Effector CD4-positive, alpha-beta T cell (primary cell): Measurements from ENCODE around the gene NACC2.

Experiments
- DNase-seq: peaks from one replicate; pipeline ENCODE4 v3.0.0-alpha.2; 2020
- total RNA-seq: gene quantifications from one replicate; lab custom pipeline; 2026; lab: John Stamatoyannopoulos, UW

NACC2 gene, protein sequence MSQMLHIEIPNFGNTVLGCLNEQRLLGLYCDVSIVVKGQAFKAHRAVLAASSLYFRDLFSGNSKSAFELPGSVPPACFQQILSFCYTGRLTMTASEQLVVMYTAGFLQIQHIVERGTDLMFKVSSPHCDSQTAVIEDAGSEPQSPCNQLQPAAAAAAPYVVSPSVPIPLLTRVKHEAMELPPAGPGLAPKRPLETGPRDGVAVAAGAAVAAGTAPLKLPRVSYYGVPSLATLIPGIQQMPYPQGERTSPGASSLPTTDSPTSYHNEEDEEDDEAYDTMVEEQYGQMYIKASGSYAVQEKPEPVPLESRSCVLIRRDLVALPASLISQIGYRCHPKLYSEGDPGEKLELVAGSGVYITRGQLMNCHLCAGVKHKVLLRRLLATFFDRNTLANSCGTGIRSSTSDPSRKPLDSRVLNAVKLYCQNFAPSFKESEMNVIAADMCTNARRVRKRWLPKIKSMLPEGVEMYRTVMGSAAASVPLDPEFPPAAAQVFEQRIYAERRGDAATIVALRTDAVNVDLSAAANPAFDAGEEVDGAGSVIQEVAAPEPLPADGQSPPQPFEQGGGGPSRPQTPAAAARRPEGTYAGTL
- 16.3 reads per million, percentile 42 among the genes with 10 or more reads in this experiment for total RNA-seq

DNA sequence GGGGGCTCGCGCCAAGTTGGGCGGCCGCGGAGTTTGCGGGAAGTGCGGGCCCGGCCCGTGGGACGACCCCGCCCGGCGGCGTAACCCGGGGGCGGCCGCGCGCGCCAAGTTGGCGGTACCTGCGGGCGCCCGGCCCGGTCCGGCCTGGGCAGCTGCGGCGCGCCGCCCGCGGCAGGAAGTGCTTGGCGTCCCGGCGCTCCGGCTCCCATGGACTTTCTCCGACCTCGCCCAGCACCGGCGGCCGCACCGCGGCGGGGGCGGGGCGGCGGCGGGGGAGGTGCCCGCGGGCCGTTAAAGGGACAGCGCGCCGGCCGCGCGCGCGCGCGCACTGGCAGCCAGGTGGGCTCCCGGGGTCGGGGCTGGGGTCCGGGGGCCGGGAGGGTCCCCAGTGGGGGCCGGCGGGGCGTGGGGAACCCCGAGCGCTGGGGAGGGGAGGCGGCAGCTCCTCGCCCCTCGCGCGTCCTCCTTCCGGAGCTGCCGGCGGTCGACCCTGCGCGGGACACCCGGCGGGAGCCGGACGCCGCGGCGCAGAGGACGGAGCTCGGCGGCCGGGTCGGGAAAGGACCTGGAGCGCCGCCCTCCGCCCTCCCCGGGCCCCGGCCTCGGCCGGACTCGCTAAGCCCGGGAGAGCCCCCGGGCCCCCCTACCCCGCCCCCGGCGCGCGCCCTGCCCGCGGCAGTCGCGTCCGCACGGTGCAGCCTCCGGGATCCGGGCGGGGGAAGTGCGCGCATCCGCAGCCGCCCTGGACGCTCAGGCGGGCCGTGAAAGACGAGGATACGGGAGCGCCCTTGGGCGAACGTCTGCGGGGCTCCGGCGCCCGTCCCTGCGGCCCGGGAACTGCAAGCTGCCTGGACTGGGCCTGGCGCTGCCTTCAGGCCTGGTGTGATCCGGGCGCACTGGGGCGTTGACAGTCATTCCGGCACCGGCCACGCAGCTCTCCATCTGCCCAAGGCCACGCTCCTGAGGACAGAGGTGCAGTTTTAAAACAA lies at the start of gene NACC2:
NACC2 (minus strand) TSS at position 220 of the 989 bp plus-strand sequence. CDS start 44,768 bp downstream, outside the sequence.
- no peak for DNase-seq

DNA sequence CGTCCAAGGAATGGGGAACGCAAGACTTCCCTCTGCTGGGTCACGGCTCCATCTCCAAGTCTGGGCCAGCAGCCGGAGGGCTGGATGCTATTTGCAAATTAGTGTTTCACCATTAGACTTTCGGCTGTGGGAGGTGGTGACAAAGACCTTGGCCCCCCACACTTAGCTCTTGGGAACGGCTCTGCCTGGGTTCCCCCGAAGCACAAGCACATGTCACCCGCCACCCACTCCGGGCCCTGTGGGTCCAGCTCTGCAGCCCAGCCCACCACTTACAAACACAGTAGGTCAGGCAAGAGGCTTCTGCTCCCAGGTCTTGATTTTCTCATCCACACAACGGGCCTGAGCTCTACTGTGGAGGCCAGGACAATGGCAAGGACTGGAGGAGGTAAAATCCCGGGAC lies 49.4 kb upstream of the NACC2 start:
- no peak for DNase-seq

DNA sequence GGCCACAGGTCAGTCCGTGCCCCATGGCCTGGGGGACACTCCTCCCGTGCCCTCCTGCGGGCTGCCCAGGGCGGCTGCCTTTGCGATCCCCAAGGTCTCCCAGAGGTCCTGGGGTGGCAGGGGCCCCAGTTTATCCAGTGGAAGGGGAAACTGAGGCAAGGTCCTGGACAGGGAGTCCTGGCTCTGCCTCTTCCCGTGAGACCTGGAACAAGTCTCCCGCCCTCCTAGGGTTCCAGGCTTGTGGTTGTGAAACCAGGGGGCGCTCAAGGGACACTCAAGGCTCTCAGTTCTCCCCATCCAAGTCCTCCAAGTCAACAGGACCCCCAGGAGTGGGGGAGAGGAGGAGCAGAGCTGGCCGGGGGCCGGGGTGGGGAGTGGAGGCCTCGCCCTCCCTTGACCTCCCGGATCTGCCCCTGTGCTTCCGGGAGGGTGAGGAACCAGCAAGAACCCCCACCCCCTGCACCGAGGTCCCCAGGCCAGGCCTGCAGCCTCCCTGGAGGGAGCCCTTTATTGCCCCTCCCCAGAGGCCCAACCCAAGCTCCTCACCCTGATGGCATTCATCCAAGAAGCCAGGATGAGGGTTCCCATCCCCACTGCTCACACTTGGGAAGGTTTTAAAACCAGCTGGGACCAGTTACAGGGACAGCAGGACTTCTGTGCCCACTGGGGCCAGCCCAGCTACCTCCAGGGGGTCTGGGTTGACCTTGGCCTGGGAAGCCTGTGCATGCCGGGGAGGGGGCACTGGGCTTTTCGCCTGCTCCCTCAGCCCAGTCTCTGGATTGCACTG lies 48.3 kb upstream of the NACC2 start:
- DNase-seq: no peak

DNA sequence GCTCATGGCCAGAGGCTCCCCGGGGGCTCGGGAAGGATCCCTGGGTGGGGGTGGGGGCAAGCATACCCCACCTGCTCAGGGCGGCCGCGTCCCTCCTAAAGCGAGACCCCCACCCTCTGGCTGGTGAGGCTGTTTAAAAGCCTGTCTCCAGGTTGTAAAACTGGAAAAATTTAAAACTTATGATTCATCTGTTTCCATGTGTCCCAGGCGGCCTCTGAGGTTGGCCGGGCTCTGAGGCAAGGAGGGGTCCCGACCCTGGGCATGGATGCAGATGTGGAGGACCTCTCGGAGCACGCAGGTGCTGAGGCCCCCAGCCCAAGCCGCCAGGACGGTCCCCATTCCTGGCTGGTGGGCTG lies 47.7 kb upstream of the NACC2 start:
- DNase-seq: no peak

DNA sequence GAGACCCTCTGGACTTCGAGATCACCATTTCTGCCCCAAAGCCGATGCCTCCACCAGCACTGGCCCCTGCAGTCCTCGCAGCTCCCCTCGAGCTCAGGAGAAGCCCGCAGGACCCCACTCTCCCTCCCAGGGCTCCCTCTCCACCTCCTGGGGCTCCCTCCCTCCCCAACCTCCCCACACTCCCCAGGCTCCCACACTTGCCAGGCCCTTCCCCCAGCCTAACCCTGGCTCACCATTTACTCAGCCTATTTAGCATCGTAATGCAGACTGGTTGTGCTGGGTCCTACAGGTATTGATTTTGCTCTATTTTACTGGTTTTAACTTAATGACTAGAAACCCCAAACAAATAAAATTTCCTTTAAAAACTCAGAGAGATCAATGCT lies 47.3 kb upstream of the NACC2 start:
- DNase-seq: no peak

DNA sequence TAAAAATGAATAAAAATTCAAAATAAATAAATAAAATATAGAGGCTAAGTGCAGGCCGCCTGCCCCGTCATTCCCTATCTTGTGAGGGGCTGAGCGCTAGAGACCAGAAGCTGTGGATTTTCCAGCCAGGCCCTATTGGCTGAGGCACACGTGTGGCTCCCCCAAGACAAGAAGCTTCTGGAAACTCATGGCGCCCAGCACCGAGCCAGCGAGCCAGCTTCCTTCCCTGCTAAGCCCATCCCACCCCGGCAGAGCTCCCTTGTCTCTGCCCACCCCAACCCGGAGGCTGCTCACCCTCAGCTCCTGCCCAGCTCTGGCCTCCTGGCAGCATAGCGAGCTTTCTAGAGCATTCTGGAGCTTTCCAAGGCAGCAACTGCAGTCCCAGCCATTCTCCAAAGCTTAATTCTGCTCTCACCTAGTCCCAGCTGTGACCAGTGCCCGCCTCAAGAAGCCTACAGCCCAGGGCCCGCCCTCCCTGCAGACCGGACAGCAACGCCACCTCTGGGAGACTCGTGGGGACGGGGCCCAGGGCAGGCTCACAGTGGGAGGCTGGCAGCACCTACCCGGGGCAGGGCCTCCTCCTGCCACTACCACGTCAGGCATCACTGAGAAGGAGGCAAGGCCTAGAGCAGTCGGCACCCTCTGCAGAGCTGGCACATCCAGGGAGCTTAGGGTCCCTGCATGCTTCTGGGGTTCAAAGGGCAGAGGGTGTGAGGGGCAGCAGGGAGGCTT lies 46.8 kb upstream of the NACC2 start:
- no peak for DNase-seq

DNA sequence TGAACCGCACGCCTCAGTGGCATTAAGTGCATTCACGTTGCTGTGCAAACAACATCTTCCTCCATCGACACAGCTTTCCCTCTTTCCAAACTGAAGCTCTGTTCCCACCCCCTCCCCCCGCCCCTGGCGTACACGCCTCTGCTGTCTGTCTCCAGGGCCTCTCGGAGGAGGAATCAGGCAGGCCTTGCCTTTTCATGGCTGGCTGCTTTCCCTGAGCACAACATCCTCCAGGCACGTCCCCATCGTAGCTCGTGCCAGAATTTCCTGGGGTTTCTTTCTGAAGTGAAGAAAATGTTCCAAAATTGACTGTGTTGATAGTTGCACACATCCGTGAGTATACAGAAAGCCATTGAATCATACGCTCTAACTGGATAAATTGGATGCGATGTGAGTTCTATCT lies 45.9 kb upstream of the NACC2 start:
- DNase-seq: no peak

DNA sequence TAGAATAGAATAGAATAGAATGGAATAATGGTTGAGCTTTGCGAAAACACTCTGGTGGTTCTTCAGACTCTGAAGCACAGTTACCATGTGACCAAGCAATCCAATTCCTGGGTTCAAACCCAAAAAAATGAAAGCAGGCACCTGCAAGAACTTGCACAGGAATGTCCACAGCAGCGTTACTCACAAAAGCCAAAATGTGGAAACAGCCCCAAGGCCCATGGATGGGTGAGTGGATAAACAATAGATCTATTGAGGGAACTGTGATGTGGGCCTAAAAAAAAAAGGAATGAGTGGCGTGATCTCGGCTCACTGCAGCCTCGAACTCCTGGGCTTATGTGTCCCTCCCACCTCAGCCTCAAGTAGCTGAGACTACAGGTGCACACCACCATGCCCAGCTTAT lies 45.0 kb upstream of the NACC2 start:
- DNase-seq: no peak

DNA sequence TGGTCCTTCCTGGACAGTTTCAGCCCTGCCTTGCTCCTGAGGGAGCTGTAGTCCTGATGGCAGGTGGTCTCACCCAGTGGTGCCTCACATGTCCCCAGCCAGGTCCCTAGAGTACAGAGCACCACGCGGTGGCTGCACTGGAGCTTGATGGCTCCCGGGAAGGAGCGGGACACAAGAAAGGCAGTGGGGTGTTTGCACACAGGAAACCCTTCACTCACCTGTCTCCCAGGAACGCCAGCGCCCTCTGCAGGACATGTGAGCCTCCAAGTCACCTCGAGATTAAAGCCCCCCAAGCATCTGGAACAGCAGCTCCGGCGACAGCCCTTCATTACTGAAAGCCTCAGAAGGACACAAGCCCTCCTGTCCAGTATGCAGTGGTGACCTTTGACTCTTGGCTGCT lies 43.5 kb upstream of the NACC2 start:
- DNase-seq: no peak

DNA sequence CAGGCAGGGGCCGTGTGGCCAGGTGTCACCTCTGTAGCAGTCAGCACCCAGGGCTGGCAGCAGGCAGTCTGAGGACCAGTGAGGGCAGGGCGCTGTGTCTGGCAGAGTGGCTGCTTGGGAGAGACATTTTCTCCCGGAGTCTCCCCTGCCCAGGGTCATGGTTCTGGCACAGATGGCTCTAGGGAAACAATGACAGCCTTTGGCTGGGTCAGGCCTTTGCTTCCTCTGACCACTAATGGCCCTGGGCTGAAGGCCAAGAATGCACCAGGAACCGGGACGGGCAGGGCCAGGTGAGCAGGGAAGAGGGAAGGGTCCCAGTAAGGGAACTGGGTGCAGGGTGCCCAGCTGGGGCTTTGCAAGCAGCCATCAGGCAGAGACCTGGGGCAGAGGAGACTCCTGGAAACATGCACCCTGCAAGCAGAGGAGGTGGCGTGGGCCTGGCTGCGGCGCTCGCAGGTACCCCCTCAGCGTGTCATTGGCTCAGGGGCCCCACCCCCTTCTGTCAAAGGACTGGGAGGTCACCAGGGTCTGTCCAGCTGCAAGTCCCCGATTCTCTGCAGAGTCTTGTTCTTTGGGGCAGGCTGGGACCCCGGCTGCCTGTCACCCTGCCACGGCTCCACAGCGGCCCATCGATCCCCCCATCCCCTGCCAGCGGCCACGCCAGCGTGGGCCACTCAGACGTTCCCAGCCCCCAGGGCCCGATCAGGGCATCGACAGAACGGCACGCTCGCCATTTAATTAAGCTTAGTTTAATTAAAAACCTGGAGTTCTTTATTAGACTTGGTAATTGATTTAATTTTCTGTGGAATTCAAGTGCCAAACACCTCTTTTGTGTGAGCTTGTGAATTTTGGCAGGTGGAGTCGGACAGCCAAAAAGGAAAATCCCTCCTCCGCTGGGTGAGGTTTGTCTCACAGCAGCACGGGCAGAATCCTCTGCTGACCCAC lies 42.5 kb upstream of the NACC2 start:
- DNase-seq: no peak

DNA sequence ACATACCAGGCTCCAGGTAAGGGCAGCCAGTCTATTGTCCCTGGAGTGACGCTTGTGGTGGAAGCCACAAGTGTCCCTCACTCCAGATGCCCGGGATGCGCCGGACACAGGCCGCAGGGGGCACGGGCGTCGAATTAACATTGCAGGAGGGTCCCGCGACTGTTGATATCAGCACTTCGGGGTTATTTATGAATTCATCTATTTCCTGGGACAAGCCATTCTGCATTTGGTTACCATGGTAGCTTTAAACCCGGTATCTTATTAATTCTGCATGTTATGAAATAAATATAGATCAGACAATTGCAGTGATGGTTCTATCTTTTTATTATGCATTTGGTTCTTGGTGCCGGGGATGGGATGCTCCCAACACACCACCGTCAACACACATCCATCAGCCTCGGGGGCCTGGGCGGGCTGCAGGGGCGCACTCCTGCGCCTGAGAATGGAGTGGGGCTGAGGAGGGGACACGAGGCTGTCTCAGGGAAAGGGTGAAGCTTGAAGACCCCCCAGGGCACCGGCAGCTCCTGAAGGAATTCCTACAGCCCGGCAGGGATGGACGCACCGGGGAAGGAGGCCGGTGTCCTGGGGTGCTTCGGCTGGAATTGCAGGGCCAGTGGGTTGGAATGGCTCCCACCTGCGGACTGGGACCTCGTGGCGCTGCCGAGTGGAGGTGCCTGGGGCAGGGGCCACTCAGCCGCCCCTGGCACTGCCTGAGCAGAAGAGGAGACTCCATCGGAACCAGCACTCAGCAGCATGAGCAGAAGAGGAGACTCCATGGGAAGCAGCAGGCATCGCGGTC lies 41.2 kb upstream of the NACC2 start:
- no peak for DNase-seq

DNA sequence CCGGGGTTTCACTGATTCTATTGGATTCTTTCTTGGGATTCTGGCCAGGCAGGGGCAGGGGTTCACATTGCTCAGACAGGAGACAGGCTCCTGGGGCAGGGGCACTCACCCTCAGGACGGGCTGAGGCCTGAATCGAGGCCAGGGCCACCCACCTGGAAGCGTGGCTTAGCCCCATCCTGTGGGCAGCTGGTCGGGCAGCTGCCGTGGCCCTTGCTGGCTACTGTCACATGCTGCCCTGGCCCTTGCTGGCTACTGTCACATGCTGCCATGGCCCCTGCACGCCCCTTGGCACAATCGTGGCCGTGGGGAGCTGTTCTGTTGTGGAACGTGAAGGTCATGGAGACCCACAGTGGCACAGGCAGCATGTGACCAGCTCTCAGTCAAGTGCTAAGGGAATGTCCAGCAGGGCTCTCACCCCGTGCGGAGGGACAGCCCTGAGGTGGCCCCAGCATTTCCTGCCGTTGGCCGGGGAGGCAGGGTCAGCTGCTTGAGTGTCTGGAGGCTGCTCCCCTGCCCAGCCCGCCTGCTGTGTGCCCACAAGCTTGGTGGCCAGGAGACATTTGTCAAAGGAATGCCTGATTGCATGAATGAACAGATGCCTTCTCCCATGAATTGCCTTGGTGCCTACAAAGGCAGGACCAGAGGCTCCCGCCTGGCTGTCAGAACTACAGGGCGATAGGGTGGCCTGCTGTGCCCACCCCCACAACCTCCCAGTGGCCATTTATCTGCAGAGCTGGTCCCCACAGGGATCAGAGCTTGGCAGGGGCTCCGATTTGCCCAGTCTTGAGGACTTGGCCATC lies 40.4 kb upstream of the NACC2 start:
- DNase-seq: no peak

DNA sequence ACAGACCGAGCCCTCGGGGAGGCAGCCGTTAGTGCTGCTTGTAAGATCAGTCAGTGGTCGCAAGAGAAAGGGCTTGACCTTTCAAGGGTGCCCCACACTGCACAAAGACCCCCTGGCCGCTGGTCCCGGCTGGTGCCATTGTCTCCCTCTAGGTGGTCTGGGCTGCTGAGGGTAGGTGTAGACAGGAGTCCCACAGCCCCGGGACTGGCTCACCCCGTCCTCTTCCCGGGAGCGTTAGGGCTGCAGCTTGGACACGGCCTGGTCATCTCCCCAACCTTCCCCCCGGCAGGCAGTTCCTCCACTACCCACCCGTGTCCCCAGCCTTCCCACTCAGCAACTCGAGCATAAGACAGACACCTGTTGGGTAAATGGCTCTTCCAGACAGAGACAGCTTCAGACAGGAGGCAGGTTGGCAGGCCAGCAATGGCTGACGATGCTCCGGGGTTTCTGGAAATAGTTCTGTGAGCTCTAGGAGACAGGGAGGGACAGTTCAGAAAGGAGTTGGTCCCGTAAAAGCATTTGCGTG lies 38.9 kb upstream of the NACC2 start:
- no peak for DNase-seq

DNA sequence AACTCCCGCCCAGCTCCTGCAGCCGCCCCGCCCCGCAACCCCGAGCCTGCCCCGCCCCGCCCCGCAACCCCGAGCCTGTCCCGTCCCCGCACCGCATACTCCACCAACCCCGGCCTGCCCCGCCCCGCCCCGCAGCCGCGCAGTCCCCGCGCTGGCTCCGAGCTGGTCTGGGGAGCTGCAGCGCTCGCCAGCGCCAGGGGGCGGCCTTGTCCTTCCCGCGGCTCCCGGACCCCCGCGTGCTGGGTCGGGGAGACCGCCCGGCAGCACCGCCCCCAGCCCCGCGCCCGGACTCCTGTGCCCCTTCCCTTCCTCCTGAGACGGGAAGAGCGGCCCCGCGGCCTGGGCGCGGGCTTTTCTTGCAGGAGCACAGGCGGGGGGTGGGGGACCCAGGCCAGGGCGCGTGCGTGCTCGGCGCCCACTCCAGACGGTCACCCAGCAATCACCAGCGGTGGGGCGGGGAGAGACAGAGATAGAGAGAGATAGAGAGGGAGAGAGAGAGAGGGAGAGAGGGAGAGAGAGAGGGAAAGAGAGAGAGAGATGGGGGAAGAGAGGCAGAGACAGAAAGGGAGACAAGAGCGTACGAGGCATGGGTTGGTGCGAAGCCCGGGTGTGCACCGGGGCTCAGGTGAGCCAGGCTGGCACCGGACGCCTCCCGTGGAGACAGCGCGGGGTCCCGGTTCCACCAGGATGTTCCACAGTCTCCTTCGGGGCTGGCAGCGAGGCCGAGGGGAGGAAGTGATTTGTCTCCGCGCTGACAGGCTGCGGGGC lies 38.3 kb upstream of the NACC2 start:
- DNase-seq: no peak

DNA sequence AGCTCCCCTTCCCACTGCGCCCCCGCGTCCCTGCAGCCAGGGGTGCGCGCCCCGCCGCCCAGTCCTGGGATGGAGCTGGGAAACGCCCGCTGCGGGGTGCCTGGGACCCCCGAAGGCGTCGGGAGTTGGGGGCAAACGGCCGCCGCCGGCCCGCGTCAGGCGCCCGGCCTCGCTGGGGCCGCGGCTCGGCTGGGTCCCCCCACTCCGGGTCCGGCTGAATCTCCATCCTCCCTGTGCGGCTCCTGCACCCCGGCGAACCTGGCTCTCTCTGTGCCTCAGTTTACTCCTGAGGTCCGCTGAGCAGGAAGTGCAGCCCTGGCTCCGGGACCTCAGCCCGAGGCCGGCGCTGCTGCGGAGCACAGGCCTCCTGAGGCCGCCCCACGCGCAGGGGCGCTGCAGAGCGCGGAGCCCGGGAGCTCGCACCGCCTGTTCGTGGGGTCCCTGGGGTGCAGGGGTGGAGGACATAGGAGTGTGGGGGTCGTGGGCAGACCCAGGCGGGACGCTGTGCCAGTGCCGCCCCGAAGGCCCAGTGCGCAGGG lies 37.5 kb upstream of the NACC2 start:
- no peak for DNase-seq

DNA sequence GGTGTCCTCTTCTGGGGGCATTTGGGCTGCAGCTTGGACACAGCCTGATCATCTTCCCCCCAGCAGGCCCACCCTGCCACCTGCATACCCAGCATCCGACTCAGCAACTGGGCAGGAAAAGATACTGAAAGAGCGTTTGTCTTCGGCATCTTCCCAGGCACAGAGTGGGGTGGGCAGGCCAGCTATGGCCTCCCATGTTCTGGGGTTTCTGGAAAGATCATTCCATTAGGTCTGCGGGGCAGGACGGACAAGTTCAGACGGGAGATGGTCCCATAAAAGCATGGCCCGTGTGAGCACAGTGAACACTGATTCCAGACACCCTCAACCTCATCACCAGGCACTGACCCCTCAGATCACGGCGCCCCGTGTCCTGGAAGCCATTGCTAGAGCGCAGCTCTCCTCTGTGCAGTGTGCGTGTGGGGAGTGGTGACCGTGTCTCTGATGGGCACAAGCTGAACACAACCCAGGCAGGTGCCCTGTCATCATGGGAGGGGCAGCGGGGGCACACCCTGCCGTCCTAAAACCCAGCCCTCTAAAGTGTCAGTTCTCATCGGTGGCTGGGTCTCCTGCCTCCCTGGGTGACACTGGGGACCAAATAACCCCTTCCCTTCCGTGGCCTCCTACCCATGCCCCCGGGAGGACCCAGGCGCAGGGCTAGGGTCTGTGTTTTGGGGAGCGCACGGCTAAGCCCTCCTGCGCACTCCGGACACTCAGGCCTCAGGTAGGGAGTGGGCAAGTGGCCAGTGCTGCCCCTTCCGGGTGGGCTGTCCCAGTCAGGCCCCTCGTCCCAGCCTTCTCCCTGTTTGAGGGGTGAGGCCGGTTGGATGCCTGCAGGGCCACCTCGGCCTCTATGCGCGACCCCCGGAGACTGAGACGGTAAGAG lies 36.8 kb upstream of the NACC2 start:
- DNase-seq: no peak
